Neural progenitor cell (in vitro differentiated cells): ENCODE measurements around the gene DEFB121. TPM values are rescaled to one million over a fixed set of nuclear protein-coding genes. Genes with fewer than 3 reads are reported as not detected.

Experiments
- DNase-seq: peaks from one replicate; pipeline ENCODE4 v3.0.0-alpha.2; 2016; ENCODE audit warnings: low spot score
- H2AFZ ChIP-seq: fragments of 200-600 bp; sonication (generic); replicated peaks from 2 replicates; pipeline ENCODE4 v1.6.1; 2016; ENCODE audit warnings: antibody characterized with exemption
- H3F3A ChIP-seq: fragments of 200-600 bp; sonication (generic); 2 replicates; pipeline ENCODE4 v1.6.1; 2016; ENCODE audit warnings: antibody characterized with exemption, low read depth
- H3K27ac ChIP-seq: fragments of 200-600 bp; sonication (generic); 2 replicates; pipeline ENCODE4 v1.5.1; 2016; ENCODE audit warnings: mild to moderate bottlenecking
- H3K27me3 ChIP-seq: fragments of 200-600 bp; sonication (generic); 2 replicates; pipeline ENCODE4 v1.6.1; 2016; ENCODE audit warnings: mild to moderate bottlenecking, moderate library complexity
- H3K36me3 ChIP-seq: fragments of 200-600 bp; sonication (generic); 2 replicates; pipeline ENCODE4 v1.5.1; 2016
- H3K4me1 ChIP-seq: fragments of 200-600 bp; sonication (generic); 2 replicates; pipeline ENCODE4 v1.6.1; 2016; ENCODE audit warnings: mixed run types
- H3K4me2 ChIP-seq: fragments of 200-600 bp; sonication (generic); 2 replicates; pipeline ENCODE4 v1.6.1; 2016
- H3K4me3 ChIP-seq: fragments of 200-600 bp; sonication (generic); 2 replicates; pipeline ENCODE4 v1.5.1; 2016
- H3K79me2 ChIP-seq: fragments of 200-600 bp; sonication (generic); 2 replicates; pipeline ENCODE4 v1.6.1; 2016; ENCODE audit warnings: low read depth
- H3K9ac ChIP-seq: fragments of 200-600 bp; sonication (generic); 2 replicates; pipeline ENCODE4 v1.6.1; 2016
- H3K9me3 ChIP-seq: fragments of 200-600 bp; sonication (generic); 2 replicates; pipeline ENCODE4 v1.5.1; 2016; ENCODE audit warnings: low read depth
- H4K20me1 ChIP-seq: fragments of 200-600 bp; sonication (generic); 2 replicates; pipeline ENCODE4 v1.6.1; 2016; ENCODE audit warnings: low read depth
- H3K27ac Mint-ChIP-seq: 3 replicates; pipeline ENCODE4 v1.8.0; 2021; ENCODE audit warnings: mixed read lengths
- H3K27me3 Mint-ChIP-seq: 2 replicates; pipeline ENCODE4 v1.8.0; 2022; ENCODE audit warnings: low read depth, mild to moderate bottlenecking, inconsistent platforms, moderate library complexity, mixed read lengths; ENCODE audit not compliant: insufficient read depth
- H3K36me3 Mint-ChIP-seq: 3 replicates; pipeline ENCODE4 v1.8.0; 2021; ENCODE audit warnings: mixed read lengths
- H3K4me1 Mint-ChIP-seq: 3 replicates; pipeline ENCODE4 v1.8.0; 2021; ENCODE audit warnings: mixed read lengths
- H3K4me3 Mint-ChIP-seq: 3 replicates; pipeline ENCODE4 v1.8.0; 2021; ENCODE audit warnings: mild to moderate bottlenecking, moderate library complexity, mixed read lengths
- H3K9me3 Mint-ChIP-seq: 3 replicates; pipeline ENCODE4 v1.8.0; 2020; ENCODE audit warnings: mixed read lengths
- CTCF ChIP-seq: fragments of 200-600 bp; sonication (generic); IDR thresholded peaks from 2 replicates; pipeline ENCODE4 v1.5.1; 2017; ENCODE audit warnings: antibody characterized with exemption, mild to moderate bottlenecking
- EZH2 ChIP-seq: fragments of 200-600 bp; sonication (generic); IDR thresholded peaks from 2 replicates; pipeline ENCODE4 v1.6.1; 2017; ENCODE audit warnings: antibody characterized with exemption, mild to moderate bottlenecking, moderate library complexity
- EZH2phosphoT487 ChIP-seq: fragments of 200-600 bp; sonication (generic); IDR thresholded peaks from 2 replicates; pipeline ENCODE4 v1.6.1; 2017; ENCODE audit warnings: antibody characterized with exemption
- small RNA-seq: library from RNA; depleted of rRNA; stranded (forward); fragments of <200 nt; gene quantifications from one replicate; pipeline ENCODE3, GENCODE V24; 2015
- total RNA-seq: library from RNA; depleted of rRNA; stranded (reverse); fragments of >200 nt; gene quantifications from 2 replicates; pipeline ENCODE4 v1.2.3, GENCODE V29; 2015; ENCODE audit warnings: low replicate concordance

DEFB121 gene
- total RNA-seq, 1 donor from 2014 or later = not detected

GRCh38 chr20:31363295-31363694 is 42.7 kb downstream of the DEFB121 start:
- no peak overlapping the region for H3K4me3 ChIP-seq
- H3K9me3 ChIP-seq = peaks cover 26% of the 10 kb centered on the region
- no peak overlapping the region for H3K4me3 Mint-ChIP-seq
- H3K36me3 Mint-ChIP-seq = no peaks in the 10 kb centered on the region
- TF ChIP-seq EZH2 (no peak), EZH2phosphoT487 (no peak), CTCF (no peak)
- no peaks in the 10 kb centered on the region for H3K27me3 ChIP-seq
- H4K20me1 ChIP-seq = no peaks in the 10 kb centered on the region
- H3K4me2 ChIP-seq = no peak overlapping the region
- H3K27ac ChIP-seq = no peak overlapping the region
- H3K4me1 ChIP-seq = no peaks in the 10 kb centered on the region
- no peaks in the 10 kb centered on the region for H3K79me2 ChIP-seq
- no peaks in the 10 kb centered on the region for H3K4me1 Mint-ChIP-seq
- H3K9ac ChIP-seq = no peak overlapping the region
- H2AFZ ChIP-seq = no peak overlapping the region
- DNase-seq = no peak
- peaks cover 18% of the 10 kb centered on the region for H3K9me3 Mint-ChIP-seq
- no peak overlapping the region for H3K27ac Mint-ChIP-seq
- no peaks in the 10 kb centered on the region for H3K27me3 Mint-ChIP-seq
- H3K36me3 ChIP-seq = no peaks in the 10 kb centered on the region
- H3F3A ChIP-seq = no peaks in the 10 kb centered on the region

- H3K36me3 Mint-ChIP-seq = no peaks in the 10 kb centered on the region
- H3K4me1 ChIP-seq = no peaks in the 10 kb centered on the region
- H3K9ac ChIP-seq = no peak overlapping the region
- no peak overlapping the region for H2AFZ ChIP-seq
- H3K4me2 ChIP-seq = no peak overlapping the region
- H3F3A ChIP-seq = no peaks in the 10 kb centered on the region
- peaks cover 6% of the 10 kb centered on the region for H3K9me3 Mint-ChIP-seq
- no peak overlapping the region for H3K27ac Mint-ChIP-seq
- H3K27ac ChIP-seq = no peak overlapping the region
- H3K4me1 Mint-ChIP-seq = no peaks in the 10 kb centered on the region
- H3K9me3 ChIP-seq = peaks cover 16% of the 10 kb centered on the region
- no peaks in the 10 kb centered on the region for H3K79me2 ChIP-seq
- no peak overlapping the region for H3K4me3 ChIP-seq
- H3K27me3 ChIP-seq = no peaks in the 10 kb centered on the region
- no peaks in the 10 kb centered on the region for H3K27me3 Mint-ChIP-seq
- H3K36me3 ChIP-seq = no peaks in the 10 kb centered on the region
- H4K20me1 ChIP-seq = no peaks in the 10 kb centered on the region
- TF ChIP-seq CTCF = no peak
- no peak for TF ChIP-seq EZH2phosphoT487
- TF ChIP-seq EZH2 = no peak
- no peak overlapping the region for H3K4me3 Mint-ChIP-seq
- no peak for DNase-seq
These were observed 50.0 kb downstream of the DEFB121 start for GRCh38 chr20:31355981-31356380.

Small RNA genes lying within 50 kb of the gene (small RNA-seq; reads per million reads assigned to genes)
- gene DEFB117 (not detected), gene RF00561 (not detected), gene RNA5SP480 (not detected)

Other genes starting within 250 kb of the DEFB121 start
- gene DEFB115, start 148.6 kb downstream of the DEFB121 start, total RNA-seq = not detected in 2 replicates
- gene DEFB116, start 97.6 kb downstream of the DEFB121 start, total RNA-seq = not detected in 2 replicates
- not detected in 2 replicates for gene DEFB118, start 37.6 kb downstream of the DEFB121 start, total RNA-seq
- not detected in 2 replicates for gene DEFB119, start 15.6 kb downstream of the DEFB121 start, total RNA-seq
- not detected in 2 replicates for gene DEFB123, start 34.4 kb upstream of the DEFB121 start, total RNA-seq
- not detected in 2 replicates for gene DEFB124, start 68.9 kb upstream of the DEFB121 start, total RNA-seq
- gene REM1, start 69.1 kb upstream of the DEFB121 start, total RNA-seq = not detected in 2 replicates
- 46.2 and 81.5 TPM in 2 replicates for gene HM13, start 108.2 kb upstream of the DEFB121 start, total RNA-seq
- gene ID1, start 199.1 kb upstream of the DEFB121 start, total RNA-seq = 80.8 and 133 TPM in 2 replicates
- not detected in 2 replicates for gene COX4I2, start 231.7 kb upstream of the DEFB121 start, total RNA-seq